22Rv1 (cell line): ENCODE measurements around the gene SLC50A1.
"Not testable (repeated sequence)": the region's sequence is repeated elsewhere in the genome, so short reads cannot be mapped to it uniquely, and the experiment has no call there.

Experiments
- H3K27ac ChIP-seq: fragments of 450-650 bp; 2 replicates; pipeline ENCODE4 v1.5.1; 2017
- ZFX ChIP-seq: fragments of 450-650 bp; IDR thresholded peaks from 2 replicates; pipeline ENCODE4 v1.6.1; 2017; ENCODE audit warnings: antibody characterized with exemption, borderline replicate concordance
- TF ChIP-seq, protein P1 (sequence below): fragments of 450-650 bp; IDR thresholded peaks from 2 replicates; pipeline ENCODE4 v1.5.1; 2017; ENCODE audit warnings: mild to moderate bottlenecking

SLC50A1 gene

DNA sequence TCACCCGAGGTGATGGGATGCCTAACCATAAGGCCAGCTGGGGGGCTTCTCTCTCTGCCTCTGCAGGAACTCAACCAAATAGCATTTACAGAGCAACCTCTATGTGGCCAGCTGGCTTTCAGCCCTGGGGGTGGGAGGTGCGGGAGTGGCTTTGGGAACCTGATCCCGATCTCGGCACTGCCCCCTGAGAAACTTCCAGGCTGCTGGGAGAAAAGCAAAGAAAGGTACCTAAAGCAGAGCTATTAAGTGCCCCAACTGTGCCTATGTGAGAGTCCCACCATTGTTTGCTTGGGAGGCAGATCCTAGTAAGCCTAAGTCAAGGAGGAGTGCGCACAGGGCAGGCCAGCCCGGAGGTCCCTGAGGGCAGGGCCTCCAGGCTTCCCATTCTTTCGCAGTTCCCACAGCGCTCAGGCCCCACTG, 30.4 kb downstream of the SLC50A1 start:
- TF ChIP-seq ZFX = no peak
- TF ChIP-seq, protein P1, sequence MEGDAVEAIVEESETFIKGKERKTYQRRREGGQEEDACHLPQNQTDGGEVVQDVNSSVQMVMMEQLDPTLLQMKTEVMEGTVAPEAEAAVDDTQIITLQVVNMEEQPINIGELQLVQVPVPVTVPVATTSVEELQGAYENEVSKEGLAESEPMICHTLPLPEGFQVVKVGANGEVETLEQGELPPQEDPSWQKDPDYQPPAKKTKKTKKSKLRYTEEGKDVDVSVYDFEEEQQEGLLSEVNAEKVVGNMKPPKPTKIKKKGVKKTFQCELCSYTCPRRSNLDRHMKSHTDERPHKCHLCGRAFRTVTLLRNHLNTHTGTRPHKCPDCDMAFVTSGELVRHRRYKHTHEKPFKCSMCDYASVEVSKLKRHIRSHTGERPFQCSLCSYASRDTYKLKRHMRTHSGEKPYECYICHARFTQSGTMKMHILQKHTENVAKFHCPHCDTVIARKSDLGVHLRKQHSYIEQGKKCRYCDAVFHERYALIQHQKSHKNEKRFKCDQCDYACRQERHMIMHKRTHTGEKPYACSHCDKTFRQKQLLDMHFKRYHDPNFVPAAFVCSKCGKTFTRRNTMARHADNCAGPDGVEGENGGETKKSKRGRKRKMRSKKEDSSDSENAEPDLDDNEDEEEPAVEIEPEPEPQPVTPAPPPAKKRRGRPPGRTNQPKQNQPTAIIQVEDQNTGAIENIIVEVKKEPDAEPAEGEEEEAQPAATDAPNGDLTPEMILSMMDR = no peak
- no peak overlapping the region for H3K27ac ChIP-seq

DNA sequence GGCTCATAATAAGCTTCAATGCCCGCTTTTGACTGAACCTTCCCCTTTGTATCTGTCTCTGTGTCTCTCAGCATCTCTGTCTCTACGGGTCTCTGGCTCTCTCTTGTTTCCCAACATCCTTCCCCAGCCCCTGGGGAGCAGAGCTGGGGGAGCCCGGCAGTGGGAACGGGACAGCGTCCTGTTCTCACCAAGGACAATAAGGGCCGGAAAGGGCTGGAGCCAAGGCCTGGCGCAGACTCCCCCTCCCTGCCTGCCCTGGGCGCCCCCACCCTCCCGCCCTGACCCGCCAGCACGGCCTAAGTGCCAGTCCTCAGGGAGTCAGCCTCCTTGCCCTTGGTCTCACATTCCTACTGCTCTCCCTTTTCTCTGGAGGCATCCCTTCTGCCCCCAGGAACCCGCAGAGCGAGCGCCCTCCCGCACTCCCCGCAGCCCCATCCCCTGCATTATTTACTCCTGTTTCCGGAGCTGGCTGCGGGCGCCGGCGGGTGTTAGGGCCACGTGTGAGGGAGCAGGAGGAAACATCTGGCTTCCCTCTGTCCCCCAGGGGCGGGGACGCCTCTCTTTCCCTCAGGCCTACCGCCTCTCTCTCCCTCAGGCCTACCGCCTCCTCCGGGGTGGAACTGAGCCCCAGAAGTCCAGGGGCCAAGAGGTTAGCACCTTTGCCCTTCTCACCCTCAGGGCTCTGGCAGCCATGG, 31.0 kb downstream of the SLC50A1 start:
- TF ChIP-seq, protein P1 = no peak
- no peak for TF ChIP-seq ZFX
- H3K27ac ChIP-seq = no peak overlapping the region

DNA sequence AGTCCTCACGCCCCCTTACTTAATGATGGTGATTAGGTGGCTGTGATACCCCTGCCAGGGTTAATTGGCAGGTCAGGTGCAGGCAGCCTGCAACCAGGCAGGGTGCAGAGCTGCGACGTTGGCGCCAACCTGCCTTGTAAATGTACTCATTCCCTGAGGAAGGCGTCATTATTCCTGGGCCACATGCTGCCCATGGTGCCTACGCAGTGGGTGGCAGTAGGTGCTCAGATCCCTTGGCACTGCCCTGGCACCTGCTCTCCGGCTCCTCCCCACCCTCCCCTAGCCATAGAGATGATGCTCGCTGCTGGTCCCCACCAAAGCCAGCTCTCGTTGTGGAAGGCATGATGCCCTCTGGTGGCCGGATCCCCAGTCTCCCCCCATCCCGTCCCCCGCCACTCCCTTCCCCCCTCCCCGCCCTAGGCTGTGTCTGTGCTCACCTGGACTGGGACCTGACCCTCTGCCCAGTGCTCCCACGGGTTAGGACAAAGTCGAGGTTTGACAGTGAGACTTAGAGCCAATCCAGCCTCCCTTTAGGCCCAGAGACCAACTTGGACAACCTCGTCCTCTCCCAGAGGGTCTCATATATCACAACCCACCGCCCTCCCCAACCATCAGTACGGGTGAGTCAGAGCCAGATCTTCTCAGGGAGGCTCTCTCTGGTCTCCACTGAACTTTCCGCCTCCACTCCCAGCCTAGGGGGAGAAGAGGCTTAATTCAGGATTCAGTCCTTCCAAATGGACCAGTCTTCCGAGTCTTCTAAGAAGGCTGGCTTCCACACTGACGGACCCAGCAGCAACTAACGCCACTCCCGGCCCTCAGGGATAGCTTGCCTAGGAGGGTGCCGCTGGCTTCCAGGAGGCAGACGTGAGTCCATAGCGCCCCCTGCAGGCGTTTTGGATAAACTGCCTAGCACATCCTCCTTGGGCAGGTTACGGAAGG, 31.8 kb downstream of the SLC50A1 start:
- no peak overlapping the region for H3K27ac ChIP-seq
- no peak for TF ChIP-seq ZFX
- TF ChIP-seq, protein P1 = peak; percentile 98

DNA sequence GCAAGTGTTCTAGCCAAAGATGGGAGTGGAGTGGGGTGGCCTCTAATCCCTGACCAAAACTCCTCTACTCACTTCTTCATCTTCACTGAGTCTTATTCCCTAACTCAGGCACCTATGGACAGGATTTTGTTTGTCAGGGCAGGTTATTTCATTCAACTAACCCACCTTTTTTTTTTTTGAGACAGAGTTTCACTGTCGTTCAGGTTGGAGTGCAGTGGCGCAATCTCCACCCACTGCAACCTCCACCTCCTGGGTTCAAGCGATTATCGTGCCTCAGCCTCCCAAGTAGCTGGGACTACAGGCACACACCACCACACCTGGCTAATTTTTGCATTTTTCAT, 32.4 kb downstream of the SLC50A1 start:
- not testable (repeated sequence) for H3K27ac ChIP-seq
- TF ChIP-seq, protein P1 = peak; percentile 68

DNA sequence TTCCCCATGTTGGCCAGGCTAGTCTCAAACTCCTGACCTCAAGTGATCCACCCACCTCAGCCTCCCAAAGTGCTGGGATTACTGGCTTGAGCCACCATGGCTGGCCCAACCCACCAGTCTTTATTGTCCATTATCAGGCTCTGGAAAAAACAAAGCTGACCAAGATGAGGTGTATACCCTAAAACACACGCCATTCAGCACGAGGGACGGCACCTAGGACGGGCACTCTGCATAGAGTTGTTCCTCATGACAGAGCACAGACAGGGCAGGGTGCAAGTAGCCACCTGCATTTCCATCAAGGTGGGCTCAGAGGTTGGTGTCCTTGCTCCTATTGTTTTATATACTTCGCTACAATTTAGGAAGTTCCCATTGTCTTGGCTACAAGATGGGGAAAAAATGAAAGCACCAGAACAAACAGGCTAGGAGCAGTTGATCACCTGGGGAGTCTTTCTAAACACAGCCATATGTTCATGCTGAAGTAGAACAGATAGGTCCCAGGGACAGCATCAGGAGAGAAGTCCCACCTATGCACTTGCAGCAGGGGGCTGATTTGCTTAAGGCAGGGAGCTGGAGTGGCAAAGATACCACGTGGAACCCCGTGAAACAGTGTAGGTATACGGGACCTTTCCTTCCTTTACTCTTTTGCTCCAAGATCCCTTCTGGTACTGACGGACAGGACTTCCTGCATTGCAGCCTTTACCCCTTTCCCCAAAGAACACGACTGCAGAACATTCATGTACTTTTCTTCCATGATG, 33.0 kb downstream of the SLC50A1 start:
- TF ChIP-seq, protein P1 = no peak
- no peak for TF ChIP-seq ZFX
- H3K27ac ChIP-seq = no peak overlapping the region

DNA sequence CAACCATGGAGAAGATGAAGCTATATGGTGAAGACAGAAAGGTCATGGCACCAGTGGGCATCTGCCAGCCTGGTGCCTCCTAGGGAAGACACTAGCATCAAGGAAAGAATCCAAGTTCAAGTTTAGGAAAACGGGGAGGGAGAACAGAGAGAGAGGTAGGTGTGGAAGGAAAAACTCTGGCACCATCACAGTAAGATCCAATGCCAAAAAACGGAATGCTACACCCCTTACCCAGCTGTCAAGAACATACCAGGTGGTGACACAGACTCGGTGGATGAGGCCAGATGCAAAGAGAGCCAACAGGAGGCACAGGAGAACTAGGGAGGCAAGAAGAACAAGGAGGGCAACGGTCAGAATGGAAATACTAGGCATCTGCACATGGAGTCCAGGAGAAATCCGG, 33.9 kb downstream of the SLC50A1 start:
- TF ChIP-seq ZFX = no peak
- TF ChIP-seq, protein P1 = no peak
- no peak overlapping the region for H3K27ac ChIP-seq
